ENCODE results near the gene TENT4B.

The TENT4B gene

DNA sequence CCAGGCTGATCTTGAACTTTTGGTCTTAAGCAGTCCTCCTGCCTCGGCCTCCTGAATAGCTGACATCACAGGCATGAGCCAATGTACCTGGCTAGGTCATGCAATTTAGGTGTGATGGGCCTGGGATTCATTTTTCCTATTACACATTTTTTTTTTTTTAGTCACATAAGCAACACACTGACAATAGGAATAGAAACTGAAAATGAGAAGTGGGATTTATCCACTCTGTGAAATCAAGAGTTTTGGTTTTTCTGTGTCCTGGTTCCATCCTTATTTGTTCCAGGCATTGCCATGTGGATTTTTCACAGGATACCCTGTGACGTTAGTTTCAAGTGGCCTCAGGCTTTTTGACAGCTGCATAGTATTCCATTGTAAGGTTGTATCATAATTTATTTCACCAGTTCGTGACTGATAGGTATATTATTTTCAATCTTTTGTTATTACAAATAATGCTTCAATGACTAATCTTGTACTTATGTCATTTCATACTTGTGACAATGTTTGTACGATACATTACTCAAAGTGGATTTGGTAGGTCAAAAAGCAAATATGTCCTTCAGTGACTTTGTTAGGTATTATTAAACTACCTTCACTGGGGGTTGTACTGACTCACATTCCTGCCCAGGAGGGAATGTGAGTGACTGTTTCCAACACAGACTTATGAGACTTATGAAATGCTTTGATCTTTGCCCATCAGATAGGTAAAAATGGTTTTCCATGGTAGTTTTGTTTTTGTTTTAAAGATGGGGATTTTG lies 123.9 kb downstream of the TENT4B start:
- TF ChIP-seq CTCF (IDR thresholded peaks at IDR 0.05; ENCODE audit: control extremely low read depth, extremely low read depth, low read depth, missing control alignments) = no peak
- POLR2A ChIA-PET = no interaction called here
- CTCF ChIA-PET = interaction anchor here (1.2 to 4.5 kb wide), 5 partner anchors 9 to 67 kb away, joined by 3 to 20 read pairs (median 4); no protein-coding TSS in a partner anchor
- DNase-seq (ENCODE audit: extremely low spot score) = no peak

DNA sequence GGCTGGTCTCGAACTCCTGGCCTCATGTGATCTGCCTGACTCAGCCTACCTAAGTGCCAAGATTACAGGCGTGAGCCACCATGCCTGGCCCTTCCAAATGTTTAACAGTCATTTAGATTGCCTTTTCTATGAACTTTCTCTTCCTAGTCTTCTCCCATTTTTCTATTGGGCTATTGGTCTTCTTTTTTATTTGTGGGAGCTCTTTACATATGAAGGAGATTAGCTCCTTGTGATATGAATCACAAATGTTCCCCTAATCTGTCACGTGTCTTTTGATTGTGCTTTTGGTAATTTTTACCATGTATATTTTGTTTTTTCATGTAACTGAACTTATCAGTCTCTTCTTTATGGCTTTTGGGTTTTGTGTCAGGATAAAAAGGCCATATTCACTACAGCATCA lies 125.1 kb downstream of the TENT4B start:
- POLR2A ChIA-PET = interaction anchor here (0.6 kb wide), 1 partner anchor 19 kb away, joined by 3 read pairs; no protein-coding TSS in a partner anchor
- DNase-seq (ENCODE audit: extremely low spot score) = no peak
- TF ChIP-seq CTCF (IDR thresholded peaks at IDR 0.05; ENCODE audit: control extremely low read depth, extremely low read depth, low read depth, missing control alignments) = no peak
- CTCF ChIA-PET = interaction anchor here (1.2 to 4.5 kb wide), 7 partner anchors 8 to 528 kb away, joined by 3 to 19 read pairs (median 4); no protein-coding TSS in a partner anchor

DNA sequence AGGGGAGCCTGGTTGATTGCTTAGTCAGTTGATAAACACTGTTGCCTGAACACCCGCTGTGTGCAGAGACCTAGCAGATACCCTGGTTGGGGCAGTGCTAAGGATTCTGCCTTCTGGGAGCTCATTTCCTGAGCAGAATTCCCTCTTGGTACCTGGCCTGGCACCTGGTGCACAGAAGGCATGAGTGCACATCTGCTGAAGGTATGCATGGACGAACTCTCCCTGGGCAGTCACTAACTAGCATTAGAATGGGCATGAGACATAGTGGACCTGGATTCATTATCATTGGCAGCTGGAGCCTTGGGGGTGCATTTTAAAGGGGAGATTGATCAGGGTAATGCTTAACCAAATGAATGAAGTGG lies 126.4 kb downstream of the TENT4B start:
- POLR2A ChIA-PET = no interaction called here
- CTCF ChIA-PET = interaction anchor here (0.8 to 4.5 kb wide), 9 partner anchors 22 to 527 kb away, joined by 3 to 19 read pairs (median 4); no protein-coding TSS in a partner anchor
- no peak for DNase-seq (ENCODE audit: extremely low spot score)
- TF ChIP-seq CTCF (IDR thresholded peaks at IDR 0.05; ENCODE audit: control extremely low read depth, extremely low read depth, low read depth, missing control alignments) = no peak

DNA sequence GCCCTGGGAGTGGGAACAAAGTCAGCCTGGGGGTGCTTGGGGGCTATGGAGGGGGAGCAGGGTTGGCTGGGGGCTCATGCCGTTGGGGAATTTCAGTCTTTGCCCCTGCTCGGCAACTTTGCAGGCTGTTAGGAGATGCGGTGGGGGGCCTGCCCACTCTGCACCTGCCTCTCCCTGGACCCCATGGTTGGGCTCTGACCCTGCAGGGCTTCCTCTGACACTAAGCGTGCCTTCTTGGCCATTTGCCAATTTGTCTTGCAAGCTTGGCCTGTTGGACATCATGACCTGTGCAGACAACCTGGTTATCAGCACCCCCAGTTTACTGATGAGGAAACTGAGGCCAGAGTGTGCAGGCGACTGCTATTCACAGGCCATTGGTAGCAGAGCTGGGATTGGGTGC lies 127.8 kb downstream of the TENT4B start:
- TF ChIP-seq CTCF (IDR thresholded peaks at IDR 0.05; ENCODE audit: control extremely low read depth, extremely low read depth, low read depth, missing control alignments) = no peak
- CTCF ChIA-PET = interaction anchor here (1.2 to 4.5 kb wide), 5 partner anchors 35 to 526 kb away, joined by 3 to 19 read pairs (median 7); no protein-coding TSS in a partner anchor
- no peak for DNase-seq (ENCODE audit: extremely low spot score)
- POLR2A ChIA-PET = no interaction called here

All from GM10248 (cell line).